H54 (cell line): ENCODE data around the gene ACVR1C.

Source experiments
- DNase-seq: peaks from one replicate; pipeline ENCODE4 v3.0.0; 2011; ENCODE audit warnings: low spot score, mixed read lengths; ENCODE audit not compliant: insufficient read length
- FAIRE-seq: peaks from 3 replicates; lab custom pipeline; 2011; peaks lifted over from hg19 to GRCh38; lab: Jason Lieb, UNC
- POLR2A ChIP-seq: IDR thresholded peaks from 2 replicates; pipeline ENCODE4 v1.6.1; 2011; ENCODE audit warnings: low read depth, mild to moderate bottlenecking, low read length

The ACVR1C gene

GRCh38 chr2:157628477-157629415 is at the start of gene ACVR1C:
Gene ACVR1C, minus strand, starts transcription at chr2:157628864. Its CDS starts 220 bp downstream, at chr2:157628644.
- no peak for FAIRE-seq
- DNase-seq = peak; percentile 50
- no peak for TF ChIP-seq POLR2A

- no peak for TF ChIP-seq POLR2A
- DNase-seq (no peak), FAIRE-seq (no peak)
Measured at GRCh38 chr2:157677941-157678340, 49.3 kb upstream of the ACVR1C start.

GRCh38 chr2:157672129-157672528 is 43.5 kb upstream of the ACVR1C start:
- FAIRE-seq (peak; percentile 33), DNase-seq (no peak)
- no peak for TF ChIP-seq POLR2A

GRCh38 chr2:157662401-157662800 is 33.7 kb upstream of the ACVR1C start:
- no peak for TF ChIP-seq POLR2A
- no peak for DNase-seq
- FAIRE-seq = no peak

GRCh38 chr2:157661776-157662175 is 33.1 kb upstream of the ACVR1C start:
- FAIRE-seq (no peak), DNase-seq (no peak)
- TF ChIP-seq POLR2A = no peak

GRCh38 chr2:157657858-157658257 is 29.2 kb upstream of the ACVR1C start:
- TF ChIP-seq POLR2A = no peak
- DNase-seq (no peak), FAIRE-seq (no peak)

GRCh38 chr2:157657101-157657500 is 28.4 kb upstream of the ACVR1C start:
- no peak for FAIRE-seq
- DNase-seq = no peak

GRCh38 chr2:157644776-157645175 is 16.1 kb upstream of the ACVR1C start:
- TF ChIP-seq POLR2A = no peak
- FAIRE-seq = no peak
- no peak for DNase-seq

More at GRCh38 chr2:157657101-157657500, 28.4 kb upstream of the ACVR1C start:
- no peak for TF ChIP-seq POLR2A

GRCh38 chr2:157631861-157632260 is 3.2 kb upstream of the ACVR1C start:
- FAIRE-seq (no peak), DNase-seq (no peak)
- TF ChIP-seq POLR2A = no peak

- TF ChIP-seq POLR2A = no peak
- FAIRE-seq (no peak), DNase-seq (no peak)
Measured at GRCh38 chr2:157627594-157628476, 829 bp downstream of the ACVR1C start.

- DNase-seq (no peak), FAIRE-seq (no peak)
- TF ChIP-seq POLR2A = no peak
Measured at GRCh38 chr2:157625296-157625695, 3.4 kb downstream of the ACVR1C start.

GRCh38 chr2:157620956-157621355 is 7.7 kb downstream of the ACVR1C start:
- TF ChIP-seq POLR2A = no peak
- no peak for FAIRE-seq
- no peak for DNase-seq

GRCh38 chr2:157611726-157612125 is 16.9 kb downstream of the ACVR1C start:
- TF ChIP-seq POLR2A = no peak
- no peak for DNase-seq
- no peak for FAIRE-seq

GRCh38 chr2:157611110-157611509 is 17.6 kb downstream of the ACVR1C start:
- TF ChIP-seq POLR2A = no peak
- DNase-seq = no peak
- no peak for FAIRE-seq
